HG03354 (cell line): Measurements from ENCODE around the gene SPDYC.
A peak's percentile ranks its signal among the peaks of the same experiment; 100 is the strongest.

Experiments used
- ATAC-seq: cut with Tn5 transposase; IDR thresholded peaks from one replicate; pipeline ENCODE4 v1.9.1; 2021; ENCODE audit warnings: mild to moderate bottlenecking; ENCODE audit not compliant: unreplicated experiment, poor library complexity, severe bottlenecking

The SPDYC gene, protein sequence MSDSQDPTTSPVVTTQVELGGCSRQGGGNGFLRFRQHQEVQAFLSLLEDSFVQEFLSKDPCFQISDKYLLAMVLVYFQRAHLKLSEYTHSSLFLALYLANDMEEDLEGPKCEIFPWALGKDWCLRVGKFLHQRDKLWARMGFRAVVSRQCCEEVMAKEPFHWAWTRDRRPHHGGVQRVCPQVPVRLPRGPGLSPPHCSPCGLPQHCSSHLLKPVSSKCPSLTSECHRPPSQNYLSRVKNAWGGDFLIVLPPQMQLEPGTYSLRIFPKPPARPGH

GRCh38 chr11:65170058-65170534 is at the start of gene SPDYC:
Gene SPDYC (plus strand): TSS chr11:65170233. CDS start chr11:65171358, 1,125 bp downstream.
- ATAC-seq, result no peak

GRCh38 chr11:65120831-65121230 is 49.2 kb upstream of the SPDYC start:
- ATAC-seq, result no peak

DNA sequence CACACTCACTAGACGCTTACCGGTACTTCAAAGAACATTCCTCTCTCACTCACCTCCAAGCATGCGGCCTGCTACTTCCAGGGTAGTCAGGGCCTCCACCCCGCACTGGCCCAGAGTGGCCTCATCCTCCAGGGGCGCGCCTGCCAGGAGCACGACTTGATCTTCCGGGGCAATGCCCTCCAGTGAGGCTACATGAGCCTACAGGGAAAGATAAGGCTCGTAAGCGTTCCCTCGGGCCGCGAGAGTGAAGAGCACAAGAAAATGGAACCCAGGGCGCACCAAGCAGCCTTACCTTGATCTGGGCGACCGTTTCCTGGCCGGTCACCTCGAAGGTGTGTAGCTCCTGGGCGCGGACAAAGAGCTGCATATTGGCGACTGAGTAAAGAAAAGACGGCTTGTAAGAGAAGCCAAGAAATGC is 48.6 kb upstream of the SPDYC start:
- no peak for ATAC-seq

DNA sequence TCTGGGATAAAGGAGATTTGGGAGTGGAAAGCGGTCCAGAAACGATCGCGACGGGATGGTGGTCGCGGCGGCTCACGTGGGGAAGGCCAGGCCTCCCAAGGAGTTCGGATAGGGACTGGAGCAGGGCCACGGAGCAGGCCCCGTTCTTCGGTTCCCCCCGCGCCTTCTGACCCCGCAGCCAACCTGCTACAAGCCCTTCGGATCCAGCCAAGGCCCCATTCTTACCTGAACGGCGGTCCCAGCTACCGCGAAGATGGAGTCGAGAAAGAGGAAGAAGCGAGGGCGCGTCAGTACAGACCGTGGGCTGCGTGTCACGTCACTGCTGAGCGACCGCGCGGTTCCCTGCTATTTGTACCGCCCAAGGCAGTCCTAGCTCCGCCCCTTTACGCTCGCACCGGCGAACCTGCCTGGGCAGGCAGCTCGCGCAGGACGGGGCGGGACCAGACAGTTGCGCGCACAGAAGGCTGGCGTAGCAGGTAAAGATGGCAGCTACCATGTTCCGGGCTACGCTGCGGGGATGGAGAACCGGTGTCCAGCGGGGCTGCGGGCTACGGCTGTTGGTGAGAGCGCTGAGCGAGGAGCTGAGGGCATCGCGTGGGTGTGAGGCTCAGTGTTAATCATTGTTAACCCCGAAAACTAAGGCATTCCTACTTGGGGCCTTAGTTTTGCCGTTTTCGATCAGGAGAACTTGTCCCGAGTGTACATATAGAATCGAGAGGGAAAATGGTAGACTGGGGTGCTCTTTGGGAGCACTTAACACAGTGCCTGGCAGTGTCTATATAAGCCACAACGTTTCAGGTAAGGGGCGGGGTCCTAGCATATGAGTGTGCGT is 48.0 kb upstream of the SPDYC start, which contains the start of the genes FAU and MRPL49:
FAU (minus strand) TSS at position 270 of the 832 bp plus-strand sequence. CDS start 321 bp downstream, outside the sequence.
MRPL49 (plus strand) TSS at position 457 of the 832 bp plus-strand sequence; CDS start at position 483, 26 bp downstream.
- ATAC-seq, result peak; percentile 67

DNA sequence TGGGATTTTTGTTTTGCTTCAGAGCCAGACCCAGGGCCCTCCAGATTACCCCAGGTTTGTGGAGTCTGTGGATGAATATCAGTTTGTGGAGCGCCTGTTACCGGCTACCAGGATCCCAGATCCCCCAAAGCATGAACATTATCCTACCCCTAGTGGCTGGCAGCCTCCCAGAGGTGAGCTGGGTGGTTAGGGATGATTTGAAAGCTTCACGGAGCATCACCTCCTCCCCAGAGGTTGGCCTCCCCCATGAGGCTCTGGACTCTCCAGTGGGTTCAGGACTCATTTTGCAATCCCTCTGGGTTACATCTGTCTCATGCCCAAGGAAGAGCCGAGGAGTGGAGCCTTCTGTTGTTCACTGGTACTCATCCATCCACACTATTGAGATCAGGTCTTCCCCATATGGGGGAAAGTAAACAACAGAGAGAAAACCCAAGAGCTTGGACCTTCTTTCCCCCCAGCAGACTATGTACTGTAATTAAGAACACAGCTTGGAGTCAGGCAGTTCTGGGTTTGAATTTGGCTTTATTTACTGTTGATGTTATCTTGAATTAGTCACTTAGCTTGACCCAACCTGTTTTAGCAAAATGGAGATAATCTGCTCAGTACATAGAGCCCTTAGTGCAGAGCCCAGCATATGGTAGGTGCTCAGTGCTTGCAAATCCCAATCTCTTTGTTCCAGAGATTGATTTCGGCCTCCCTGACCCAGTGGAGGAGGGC is 45.4 kb upstream of the SPDYC start:
- ATAC-seq, result no peak

GRCh38 chr11:65125197-65126056 is 44.6 kb upstream of the SPDYC start:
- no peak for ATAC-seq

DNA sequence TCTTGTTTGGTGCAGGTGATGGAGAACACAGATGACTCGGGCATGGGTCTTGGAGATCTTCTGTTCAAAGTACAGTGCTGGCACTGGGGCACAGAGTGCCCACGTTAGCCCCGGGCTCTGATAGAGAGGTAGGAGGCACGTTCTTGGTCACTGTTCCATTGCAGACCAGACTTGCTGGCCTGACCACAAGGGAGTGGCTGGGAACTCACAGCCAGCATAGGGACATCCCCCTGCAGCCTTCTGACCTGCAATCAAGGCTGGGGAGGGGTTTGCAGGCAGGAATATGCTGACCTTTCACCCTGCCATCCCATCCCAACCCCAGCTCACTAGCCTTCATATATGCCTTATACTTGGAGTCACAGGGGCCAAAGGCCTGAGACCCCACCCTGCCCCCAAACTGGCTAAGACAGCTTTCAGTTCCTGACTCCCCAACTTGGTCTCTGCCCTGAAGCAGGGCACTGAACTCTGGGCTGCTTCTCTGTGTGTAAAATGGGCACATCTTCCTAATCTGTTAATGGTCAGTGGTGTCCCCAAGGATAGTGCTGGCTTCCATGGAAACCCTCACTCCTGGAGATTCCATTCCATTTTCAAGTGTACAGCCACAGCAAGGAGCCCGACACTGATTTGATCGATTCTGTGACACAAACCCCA is 43.3 kb upstream of the SPDYC start:
- no peak for ATAC-seq

DNA sequence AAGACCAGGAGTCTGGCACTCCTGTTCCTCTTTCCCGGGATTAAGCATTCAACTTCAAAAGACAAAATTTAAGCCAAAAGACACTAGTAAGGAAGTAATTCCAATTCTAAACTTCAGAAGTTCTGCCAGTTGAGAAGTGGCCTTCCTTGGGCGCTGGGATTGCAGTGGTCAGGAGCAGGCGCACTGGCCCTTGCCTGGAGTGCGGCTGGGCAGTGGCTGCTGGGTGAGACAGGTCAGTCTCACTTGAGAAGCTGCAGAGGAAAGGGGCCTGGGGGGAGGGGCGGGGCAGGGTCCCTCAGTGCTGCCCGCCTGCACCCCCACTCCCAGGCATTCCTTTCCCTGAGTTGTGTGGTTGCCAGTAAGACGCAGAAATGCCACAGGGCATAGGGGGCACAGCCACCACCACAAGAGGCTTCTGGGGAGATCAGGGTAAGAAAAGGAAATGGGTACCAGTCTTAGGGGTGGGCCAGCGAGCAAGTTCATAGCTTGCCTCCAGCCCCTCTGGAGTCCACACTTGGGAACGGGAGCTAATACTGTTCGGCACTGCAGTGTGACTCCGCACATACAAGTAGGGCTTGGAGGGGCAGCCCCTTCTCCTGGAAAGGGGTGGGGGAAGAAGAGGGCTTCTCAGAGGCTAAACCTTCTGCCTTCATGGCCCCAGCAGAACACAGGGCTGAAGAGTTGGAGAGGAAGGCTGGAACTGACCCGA is 42.4 kb upstream of the SPDYC start:
- ATAC-seq, result no peak

GRCh38 chr11:65128182-65129145 is 41.6 kb upstream of the SPDYC start:
- ATAC-seq, result no peak

DNA sequence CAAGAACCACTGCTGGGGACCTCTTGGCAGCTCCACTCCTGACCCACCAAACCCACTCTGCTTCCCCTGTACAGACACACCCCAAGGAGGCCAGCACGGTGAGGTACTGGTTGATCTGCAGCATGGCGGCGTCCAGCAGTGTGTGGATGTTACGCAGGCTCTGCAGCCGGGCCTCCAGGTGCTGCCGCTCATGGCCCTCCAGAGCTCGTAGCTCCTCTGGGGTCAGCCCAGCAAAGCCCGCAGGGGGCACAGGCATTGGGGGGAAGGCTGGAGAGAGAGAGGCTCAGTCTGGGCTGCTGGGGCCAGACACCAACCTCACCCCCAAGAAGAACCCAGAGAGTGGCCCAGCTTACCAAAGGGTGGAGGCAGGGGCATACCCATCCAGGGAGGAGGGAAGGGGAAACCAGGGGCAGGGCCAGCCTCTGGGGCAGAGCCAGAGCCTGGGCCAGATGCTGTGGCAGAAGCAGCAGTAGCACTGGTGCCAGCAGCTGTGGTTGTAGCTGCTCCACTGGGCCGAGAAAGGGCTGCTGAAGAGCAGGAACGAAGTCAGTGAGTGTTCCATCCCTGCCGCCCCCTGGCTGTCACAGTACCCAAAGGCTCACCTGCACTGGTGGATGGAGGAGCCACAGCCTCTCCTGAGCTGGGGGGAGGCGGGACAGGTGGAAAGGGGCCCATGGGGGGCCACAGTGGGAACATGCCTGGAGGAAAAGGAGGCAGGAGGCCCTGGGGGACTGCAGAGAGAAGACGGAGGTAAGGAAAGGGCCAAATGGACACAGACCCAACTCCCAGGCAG is 40.2 kb upstream of the SPDYC start:
- ATAC-seq, result no peak

DNA sequence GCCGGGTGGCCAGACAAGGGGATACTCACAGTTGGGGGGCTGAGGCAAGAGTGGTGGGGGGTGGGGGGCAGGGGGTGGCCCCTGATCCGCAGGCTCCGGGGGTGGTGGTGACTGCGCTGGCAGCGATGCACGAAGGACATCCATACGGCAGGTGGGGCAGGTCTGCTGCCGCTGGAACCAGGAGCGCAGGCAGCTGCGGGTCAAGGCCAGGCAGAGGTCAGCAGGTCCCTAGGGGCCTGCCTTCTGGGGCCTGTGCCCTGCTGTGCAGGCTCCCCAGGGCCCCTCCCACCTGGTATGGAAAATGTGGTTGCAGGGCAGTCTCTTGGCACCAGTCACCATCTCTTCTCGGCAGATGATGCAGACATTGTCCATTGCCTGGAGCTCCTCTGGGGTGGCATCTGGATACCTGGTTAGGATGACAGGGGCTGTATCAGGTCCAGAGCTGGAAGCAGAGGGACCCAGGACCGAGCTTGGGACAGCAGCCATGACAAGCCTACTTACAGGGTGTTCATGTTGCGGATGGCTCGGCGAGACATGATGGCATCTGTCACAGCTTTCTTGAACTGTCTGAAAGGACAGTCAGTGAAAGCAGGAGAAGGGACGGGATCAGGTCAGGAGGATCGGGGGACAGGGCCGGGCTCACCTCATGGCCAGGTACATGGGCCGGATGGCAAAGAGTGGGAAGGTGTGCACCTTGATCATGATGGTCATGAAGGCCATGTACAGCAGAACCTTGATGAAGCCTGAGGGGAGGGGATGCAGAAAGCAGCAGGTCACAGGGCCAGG is 39.2 kb upstream of the SPDYC start:
- no peak for ATAC-seq

DNA sequence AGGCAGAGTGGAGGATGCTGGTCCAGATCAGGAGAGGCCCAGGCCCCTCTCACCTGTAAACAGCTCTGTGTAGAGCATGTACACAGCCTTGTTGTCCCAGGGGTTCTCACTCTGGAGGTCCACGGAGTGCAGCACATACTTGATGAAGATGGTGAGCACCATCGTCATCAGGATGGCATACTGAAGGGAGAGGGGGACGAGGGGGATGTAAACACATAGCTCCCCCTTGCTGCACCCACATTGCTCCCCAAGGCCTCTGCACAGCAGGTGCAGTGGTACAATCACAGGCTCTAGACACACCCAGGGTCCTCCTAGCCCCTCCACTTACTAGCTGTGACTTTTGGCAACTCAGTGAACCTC is 38.6 kb upstream of the SPDYC start:
- ATAC-seq, result no peak

- no peak for ATAC-seq
Observed at GRCh38 chr11:65131895-65132237, 38.2 kb upstream of the SPDYC start.

DNA sequence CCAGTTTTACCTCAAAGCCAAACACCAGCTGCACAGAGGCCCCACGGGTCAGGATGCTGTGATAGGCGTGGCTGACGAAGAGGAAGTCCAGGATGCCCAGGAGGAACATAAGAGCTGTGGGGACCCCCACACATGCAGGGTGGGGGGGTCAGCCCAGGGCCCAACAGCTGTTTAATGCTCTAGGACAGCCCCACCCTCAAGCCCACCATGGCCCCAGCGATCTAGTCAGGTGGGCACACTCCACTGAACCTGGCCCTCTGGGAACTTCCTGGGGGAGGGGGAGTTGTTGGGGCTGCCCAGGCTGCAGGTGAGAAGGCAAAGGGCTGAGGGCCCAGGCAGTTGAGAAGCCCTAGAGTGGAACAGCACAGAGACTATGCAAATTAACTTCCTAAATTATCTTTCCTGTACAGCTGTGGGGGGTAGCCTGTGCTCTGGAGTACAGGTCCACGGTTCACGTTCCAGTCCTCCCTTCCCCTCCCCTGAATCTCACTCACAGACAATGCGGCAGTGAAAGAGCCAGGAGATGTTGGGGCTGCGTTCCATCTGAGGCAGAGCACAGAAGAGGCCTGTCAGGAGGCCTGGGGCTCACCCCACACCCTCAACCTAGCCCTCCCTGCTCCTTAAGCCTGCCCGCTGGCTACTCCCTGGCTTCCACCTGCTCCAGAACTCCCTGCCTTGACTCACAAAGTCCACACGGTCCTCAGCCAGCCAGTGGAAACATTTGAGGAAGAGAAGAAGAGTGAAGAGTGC is 37.6 kb upstream of the SPDYC start:
- no peak for ATAC-seq
